ENCODE data around the gene NIPAL1.

NIPAL1 gene

DNA sequence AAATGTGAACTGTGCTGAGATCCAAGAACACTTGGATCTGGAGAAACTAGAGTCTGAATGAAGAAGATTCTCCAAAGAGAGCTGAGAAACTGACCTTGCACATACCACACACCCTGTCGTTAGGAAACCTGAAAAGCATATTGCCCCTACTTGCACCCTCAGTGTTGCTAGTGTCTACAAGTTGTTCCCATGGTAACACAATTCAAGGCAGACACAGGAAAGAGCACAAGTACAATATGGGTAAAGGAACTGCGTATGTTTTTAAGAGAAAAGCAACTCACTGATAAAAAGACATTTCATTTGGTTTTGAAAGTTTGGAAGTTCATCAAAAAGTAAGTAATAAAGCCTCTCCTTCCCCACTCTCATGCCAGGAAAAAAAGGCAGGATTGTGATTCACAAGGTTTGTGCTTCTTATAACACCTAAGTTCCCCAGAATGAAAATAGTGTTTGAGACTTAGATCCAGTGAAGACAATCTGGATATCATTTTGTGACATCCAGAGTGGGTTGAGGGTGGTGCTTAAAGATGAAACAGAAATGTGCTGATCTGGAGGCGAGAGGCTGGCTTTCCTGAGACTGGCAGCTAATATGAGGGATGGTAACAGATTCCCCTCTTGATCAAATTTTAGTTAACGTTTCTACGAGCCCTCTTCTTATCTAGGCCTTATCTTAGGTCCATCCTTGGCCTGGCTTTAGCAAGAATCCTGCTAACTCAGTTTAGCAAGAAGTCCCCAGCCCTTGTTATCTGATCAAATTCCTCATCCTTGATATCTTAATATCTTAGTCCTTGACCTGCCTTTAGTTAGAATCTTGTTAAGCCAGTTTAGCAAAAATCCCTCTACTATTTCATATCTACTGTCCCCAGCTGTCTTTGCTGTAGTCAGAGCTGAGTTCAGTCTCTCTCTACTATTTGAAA is 42.3 kb downstream of the NIPAL1 start:
- no peak for DNase-seq (ENCODE audit: extremely low read depth in 1 of 2, low read depth in 1 of 2)

GRCh38 chr4:48064349-48064748 is 47.8 kb downstream of the NIPAL1 start:
- no peak for DNase-seq (ENCODE audit: extremely low read depth in 1 of 2, low read depth in 1 of 2)

DNA sequence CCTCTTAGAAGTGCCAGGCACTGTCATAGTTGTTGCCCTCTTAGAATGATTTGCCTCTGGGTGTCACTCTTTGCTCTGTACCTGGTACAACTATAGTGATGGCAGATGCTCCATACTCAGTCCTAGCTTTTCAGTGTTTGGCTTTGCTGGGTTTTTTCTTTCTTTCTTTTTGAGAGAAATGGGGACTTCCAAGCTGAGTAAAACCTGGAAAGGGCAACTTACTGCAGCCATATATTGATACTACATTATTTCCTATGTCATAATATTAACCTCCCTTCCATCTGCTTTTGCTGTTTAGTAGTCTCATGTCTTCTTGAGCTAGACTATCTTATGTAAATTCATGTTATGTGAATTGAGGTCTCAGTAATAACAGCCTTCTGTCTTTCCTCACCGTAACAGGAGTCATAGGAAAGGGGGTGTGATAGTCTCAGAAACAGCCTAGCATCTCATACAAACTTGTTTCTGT is 49.0 kb downstream of the NIPAL1 start:
- no peak for DNase-seq (ENCODE audit: extremely low read depth in 1 of 2, low read depth in 1 of 2)

- DNase-seq (ENCODE audit: extremely low read depth in 1 of 2, low read depth in 1 of 2), result no peak
These were observed 51.0 kb downstream of the NIPAL1 start for GRCh38 chr4:48067536-48067935.

DNA sequence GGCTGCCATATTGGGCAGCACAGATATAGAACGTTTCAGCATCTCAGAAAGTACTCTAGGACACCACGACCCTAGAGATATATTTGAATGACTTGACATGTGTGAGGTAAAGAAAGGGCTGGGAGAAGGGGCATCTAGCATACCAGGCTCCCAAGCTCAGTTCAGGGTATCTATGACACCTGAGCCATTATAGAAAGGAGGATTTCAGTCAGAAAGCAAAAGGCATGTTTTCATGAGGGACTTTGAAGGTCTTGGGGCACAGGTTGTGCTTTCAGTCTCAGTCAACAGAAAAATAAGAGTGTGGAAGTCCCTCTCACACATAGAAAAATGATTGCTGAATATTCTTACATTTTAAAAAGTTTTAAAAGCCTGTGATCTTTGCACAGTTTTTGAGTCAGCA is 51.6 kb downstream of the NIPAL1 start:
- DNase-seq (ENCODE audit: extremely low read depth in 1 of 2, low read depth in 1 of 2), result no peak

- no peak for DNase-seq (ENCODE audit: extremely low read depth in 1 of 2, low read depth in 1 of 2)
These were observed 52.5 kb downstream of the NIPAL1 start for GRCh38 chr4:48069026-48069425.

DNA sequence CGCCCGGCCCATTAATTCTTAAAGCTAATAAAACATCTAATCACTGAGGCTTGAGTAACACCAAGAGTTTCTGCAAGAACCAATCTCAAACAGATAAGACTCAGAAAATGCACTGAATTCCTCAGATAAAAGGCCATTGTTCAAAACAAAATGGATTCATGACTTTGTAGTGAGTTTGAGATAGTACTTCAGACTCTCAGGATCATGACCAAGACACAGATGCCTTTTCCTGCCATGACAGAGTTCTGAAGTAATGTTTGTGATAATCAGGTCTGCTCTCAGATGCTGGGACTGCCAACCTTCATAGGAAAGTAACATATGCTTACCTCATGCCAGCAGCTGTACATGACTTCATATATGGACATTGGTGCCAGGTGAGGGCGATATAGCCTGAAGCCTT is 54.6 kb downstream of the NIPAL1 start:
- no peak for DNase-seq (ENCODE audit: extremely low read depth in 1 of 2, low read depth in 1 of 2)

GRCh38 chr4:48073567-48074103 is 57.1 kb downstream of the NIPAL1 start:
- DNase-seq (ENCODE audit: extremely low read depth in 1 of 2, low read depth in 1 of 2), result no peak

GRCh38 chr4:48074657-48075056 is 58.1 kb downstream of the NIPAL1 start:
- DNase-seq (ENCODE audit: extremely low read depth in 1 of 2, low read depth in 1 of 2), result no peak

DNA sequence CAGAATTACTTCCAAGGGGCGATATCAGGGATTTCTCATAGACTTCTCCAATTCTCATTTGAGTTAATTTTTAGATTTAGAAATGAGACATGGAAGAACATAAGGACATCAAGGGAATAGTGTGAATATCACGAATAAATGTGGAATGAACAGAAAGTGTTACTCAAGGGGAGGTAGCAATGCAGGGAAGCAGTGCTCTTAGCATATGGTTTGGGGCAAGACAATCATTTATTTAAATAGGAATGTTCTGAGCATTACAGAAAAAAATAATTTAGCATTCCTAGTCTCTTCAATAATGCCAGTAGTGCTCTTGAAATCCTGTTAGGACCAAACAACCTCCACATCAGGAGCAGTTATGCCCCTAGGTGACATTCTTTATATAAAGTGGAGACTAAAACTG is 61.9 kb downstream of the NIPAL1 start:
- DNase-seq (ENCODE audit: extremely low read depth in 1 of 2, low read depth in 1 of 2), result no peak

DNA sequence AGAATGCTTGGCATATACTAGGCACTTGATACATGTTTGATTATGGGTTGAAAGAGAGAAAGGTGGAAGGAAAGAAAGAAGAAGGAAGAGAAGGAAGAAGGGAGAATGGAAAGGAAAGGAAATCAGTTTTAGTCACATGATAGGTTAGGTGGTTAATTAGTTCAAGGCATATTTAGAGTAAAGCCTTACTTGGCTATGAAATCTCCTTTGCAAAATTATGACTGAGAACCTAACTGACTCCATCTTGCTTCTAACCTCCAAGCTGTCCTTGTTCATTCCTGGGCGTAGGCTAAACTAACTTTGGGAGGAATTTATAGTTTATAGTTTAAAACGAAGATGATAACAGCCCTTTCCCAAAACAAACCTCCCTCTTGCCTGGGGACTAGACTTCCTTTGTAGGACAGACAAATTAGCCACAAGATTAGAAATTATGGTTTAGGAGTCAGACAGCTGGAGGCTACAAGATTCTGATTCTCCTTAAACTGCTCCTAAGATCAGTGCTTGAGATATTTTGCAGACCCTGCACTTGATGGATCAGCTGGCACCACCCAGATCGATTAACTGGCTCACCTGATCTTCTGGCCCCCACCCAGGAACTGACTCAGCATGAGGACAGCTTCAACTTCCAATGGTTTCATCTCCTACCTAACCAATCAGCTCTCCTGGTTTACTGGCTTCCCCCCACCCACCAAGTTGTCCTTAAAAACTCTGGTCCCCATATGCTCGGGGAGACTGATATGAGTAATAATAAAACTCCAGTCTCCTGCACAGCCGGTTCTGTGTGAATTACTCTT is 62.5 kb downstream of the NIPAL1 start:
- no peak for DNase-seq (ENCODE audit: extremely low read depth in 1 of 2, low read depth in 1 of 2)

DNA sequence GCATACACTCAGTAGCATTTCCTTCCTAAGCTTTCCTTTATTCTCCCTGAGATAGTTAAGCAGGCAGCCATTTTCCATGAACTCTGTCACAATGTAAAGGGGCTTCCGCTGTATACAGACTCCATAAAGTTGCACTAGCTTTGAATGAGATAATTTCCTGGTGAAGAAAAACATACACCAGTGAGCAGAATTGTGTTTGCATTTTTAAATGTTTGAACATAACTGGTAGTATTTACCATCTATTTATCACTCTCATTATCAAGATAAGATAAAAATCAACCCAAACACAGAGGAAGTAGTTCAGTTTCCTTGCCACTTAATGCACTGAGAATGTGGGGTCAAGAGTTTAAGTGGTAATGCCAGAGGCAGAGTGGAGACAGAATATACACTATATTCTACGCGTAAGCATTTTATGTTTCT is 63.4 kb downstream of the NIPAL1 start:
- DNase-seq (ENCODE audit: extremely low read depth in 1 of 2, low read depth in 1 of 2), result no peak

GRCh38 chr4:48081196-48081595 is 64.6 kb downstream of the NIPAL1 start:
- DNase-seq (ENCODE audit: extremely low read depth in 1 of 2, low read depth in 1 of 2), result no peak

DNA sequence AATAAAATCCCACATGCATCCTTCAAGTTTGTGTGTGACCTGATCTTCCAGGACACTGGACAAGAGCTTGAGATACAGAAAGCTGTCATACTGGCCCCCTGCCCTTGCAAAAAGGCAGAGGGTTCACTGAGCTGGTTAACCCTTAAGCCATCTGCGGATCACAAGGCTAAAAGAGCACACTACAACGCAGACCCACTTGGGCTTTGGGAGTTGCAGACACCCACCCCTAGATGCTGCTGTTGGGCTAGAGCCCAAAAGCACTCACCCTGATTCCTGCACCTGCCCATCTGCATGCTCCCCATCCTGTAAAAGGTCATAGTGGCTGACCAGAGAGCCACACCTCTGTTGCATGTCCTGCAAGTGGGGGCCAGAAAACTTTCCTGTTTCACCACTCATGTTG is 66.4 kb downstream of the NIPAL1 start:
- no peak for DNase-seq (ENCODE audit: extremely low read depth in 1 of 2, low read depth in 1 of 2)

GRCh38 chr4:48085821-48086589 is 69.4 kb downstream of the NIPAL1 start:
- no peak for DNase-seq (ENCODE audit: extremely low read depth in 1 of 2, low read depth in 1 of 2)
